Measurements from ENCODE around the gene GTF2H4.
A peak's percentile ranks its signal among the peaks of the same experiment; 100 is the strongest.

Gene GTF2H4

GRCh38 chr6:30932665-30933365, 24.8 kb downstream of the GTF2H4 start:
- no peak overlapping the region for H3K4me3 ChIP-seq (ENCODE audit: low read length)
- TF ChIP-seq ZNF274 (IDR thresholded peaks at IDR 0.05; ENCODE audit: low read depth, low read length), result no peak

- no peak for TF ChIP-seq ZNF274 (IDR thresholded peaks at IDR 0.05; ENCODE audit: low read depth, low read length)
Observed at GRCh38 chr6:30935018-30935417, 27.0 kb downstream of the GTF2H4 start.

GRCh38 chr6:30937265-30937664, 29.3 kb downstream of the GTF2H4 start:
- TF ChIP-seq ZNF274 (IDR thresholded peaks at IDR 0.05; ENCODE audit: low read depth, low read length), result no peak
- H3K4me3 ChIP-seq (ENCODE audit: low read length), result no peak overlapping the region

More at GRCh38 chr6:30935018-30935417, 27.0 kb downstream of the GTF2H4 start:
- H3K4me3 ChIP-seq (ENCODE audit: low read length), result no peak overlapping the region

- H3K4me3 ChIP-seq (ENCODE audit: low read length), result no peak overlapping the region
- no peak for TF ChIP-seq ZNF274 (IDR thresholded peaks at IDR 0.05; ENCODE audit: low read depth, low read length)
Observed at GRCh38 chr6:30938730-30939129, 30.7 kb downstream of the GTF2H4 start.

- no peak for TF ChIP-seq ZNF274 (IDR thresholded peaks at IDR 0.05; ENCODE audit: low read depth, low read length)
- no peak overlapping the region for H3K4me3 ChIP-seq (ENCODE audit: low read length)
Observed at GRCh38 chr6:30939473-30939872, 31.5 kb downstream of the GTF2H4 start.

- no peak within 1 kb of the TSS for H3K4me3 ChIP-seq (ENCODE audit: low read length)
- no peak for TF ChIP-seq ZNF274 (IDR thresholded peaks at IDR 0.05; ENCODE audit: low read depth, low read length)
Observed at GRCh38 chr6:30940361-30940986, 32.5 kb downstream of the GTF2H4 start, which contains the start of gene MUCL3. Gene MUCL3 (plus strand): TSS chr6:30940973. CDS start chr6:30941000, 27 bp downstream.

- TF ChIP-seq ZNF274 (IDR thresholded peaks at IDR 0.05; ENCODE audit: low read depth, low read length), result no peak
- no peak overlapping the region for H3K4me3 ChIP-seq (ENCODE audit: low read length)
Observed at GRCh38 chr6:30942338-30943060, 34.5 kb downstream of the GTF2H4 start.

GRCh38 chr6:30944051-30944450, 36.0 kb downstream of the GTF2H4 start:
- no peak overlapping the region for H3K4me3 ChIP-seq (ENCODE audit: low read length)

GRCh38 chr6:30945281-30945680, 37.3 kb downstream of the GTF2H4 start:
- no peak for TF ChIP-seq ZNF274 (IDR thresholded peaks at IDR 0.05; ENCODE audit: low read depth, low read length)
- no peak overlapping the region for H3K4me3 ChIP-seq (ENCODE audit: low read length)

More at GRCh38 chr6:30944051-30944450, 36.0 kb downstream of the GTF2H4 start:
- TF ChIP-seq ZNF274 (IDR thresholded peaks at IDR 0.05; ENCODE audit: low read depth, low read length), result no peak

- H3K4me3 ChIP-seq (ENCODE audit: low read length), result no peak overlapping the region
- no peak for TF ChIP-seq ZNF274 (IDR thresholded peaks at IDR 0.05; ENCODE audit: low read depth, low read length)
Observed at GRCh38 chr6:30947231-30947630, 39.2 kb downstream of the GTF2H4 start.

GRCh38 chr6:30948811-30949210, 40.8 kb downstream of the GTF2H4 start:
- H3K4me3 ChIP-seq (ENCODE audit: low read length), result no peak overlapping the region
- TF ChIP-seq ZNF274 (IDR thresholded peaks at IDR 0.05; ENCODE audit: low read depth, low read length), result no peak

- TF ChIP-seq ZNF274 (IDR thresholded peaks at IDR 0.05; ENCODE audit: low read depth, low read length), result no peak
- H3K4me3 ChIP-seq (ENCODE audit: low read length), result no peak overlapping the region
Observed at GRCh38 chr6:30951907-30952469, 44.0 kb downstream of the GTF2H4 start.

- TF ChIP-seq ZNF274 (IDR thresholded peaks at IDR 0.05; ENCODE audit: low read depth, low read length), result no peak
- peak overlapping the region; percentile 50; the same call in 1 of the 2 replicates for H3K4me3 ChIP-seq (ENCODE audit: low read length)
Observed at GRCh38 chr6:30954631-30955366, 46.8 kb downstream of the GTF2H4 start.

Measured in GM08714 (cell line).